NB4 (cell line): ENCODE measurements around the gene SFTPA2.

Experiments
- MYC ChIP-seq: IDR thresholded peaks from 2 replicates; pipeline ENCODE4 v1.6.1; 2011; ENCODE audit warnings: low read depth, low read length
- POLR2A ChIP-seq: IDR thresholded peaks from 2 replicates; pipeline ENCODE4 v1.6.1; 2011; ENCODE audit warnings: mild to moderate bottlenecking; ENCODE audit not compliant: insufficient read length; ENCODE audit errors: extremely low read depth
- TF ChIP-seq, protein P1 (sequence below): IDR thresholded peaks from one replicate; pipeline ENCODE4 v1.5.1; 2012; ENCODE audit warnings: low read depth, low read length
- TF ChIP-seq, protein P2 (sequence below): IDR thresholded peaks from 2 replicates; pipeline ENCODE4 v1.6.1; 2011; ENCODE audit warnings: low read depth, low read length

- TF ChIP-seq, protein P1, sequence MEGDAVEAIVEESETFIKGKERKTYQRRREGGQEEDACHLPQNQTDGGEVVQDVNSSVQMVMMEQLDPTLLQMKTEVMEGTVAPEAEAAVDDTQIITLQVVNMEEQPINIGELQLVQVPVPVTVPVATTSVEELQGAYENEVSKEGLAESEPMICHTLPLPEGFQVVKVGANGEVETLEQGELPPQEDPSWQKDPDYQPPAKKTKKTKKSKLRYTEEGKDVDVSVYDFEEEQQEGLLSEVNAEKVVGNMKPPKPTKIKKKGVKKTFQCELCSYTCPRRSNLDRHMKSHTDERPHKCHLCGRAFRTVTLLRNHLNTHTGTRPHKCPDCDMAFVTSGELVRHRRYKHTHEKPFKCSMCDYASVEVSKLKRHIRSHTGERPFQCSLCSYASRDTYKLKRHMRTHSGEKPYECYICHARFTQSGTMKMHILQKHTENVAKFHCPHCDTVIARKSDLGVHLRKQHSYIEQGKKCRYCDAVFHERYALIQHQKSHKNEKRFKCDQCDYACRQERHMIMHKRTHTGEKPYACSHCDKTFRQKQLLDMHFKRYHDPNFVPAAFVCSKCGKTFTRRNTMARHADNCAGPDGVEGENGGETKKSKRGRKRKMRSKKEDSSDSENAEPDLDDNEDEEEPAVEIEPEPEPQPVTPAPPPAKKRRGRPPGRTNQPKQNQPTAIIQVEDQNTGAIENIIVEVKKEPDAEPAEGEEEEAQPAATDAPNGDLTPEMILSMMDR = no peak
- TF ChIP-seq POLR2A (no peak), MYC (no peak)
- TF ChIP-seq, protein P2, sequence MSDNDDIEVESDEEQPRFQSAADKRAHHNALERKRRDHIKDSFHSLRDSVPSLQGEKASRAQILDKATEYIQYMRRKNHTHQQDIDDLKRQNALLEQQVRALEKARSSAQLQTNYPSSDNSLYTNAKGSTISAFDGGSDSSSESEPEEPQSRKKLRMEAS = no peak
Observed at GRCh38 chr10:79604294-79604693, 44.1 kb upstream of the SFTPA2 start.
